Activated T-cell treated with anti-CD3 and anti-CD28 coated beads, Interleukin-2, amount 50 U/mL, for 4 hours (primary cell): ENCODE measurements around the gene SYNDIG1L. TPM values are rescaled to one million over a fixed set of nuclear protein-coding genes. Genes with fewer than 3 reads are reported as not detected.
"Not testable (repeated sequence)": the region's sequence is repeated elsewhere in the genome, so short reads cannot be mapped to it uniquely, and the experiment has no call there.

ENCODE experiments used
- ATAC-seq, 2 donors: fragments of 200-7000 bp; cut with Tn5 transposase; one replicate each; pipeline ENCODE4 v1.10.0; 2021
- DNase-seq: peaks from one replicate; pipeline ENCODE4 v3.0.0-alpha.2; 2020
- H3K27me3 Mint-ChIP-seq: one replicate; pipeline ENCODE4 v1.8.0; 2021; ENCODE audit warnings: low read depth, mixed read lengths
- H3K36me3 Mint-ChIP-seq: one replicate; pipeline ENCODE4 v1.8.0; 2022; ENCODE audit warnings: mixed read lengths; ENCODE audit not compliant: insufficient read depth
- H3K4me1 Mint-ChIP-seq: one replicate; pipeline ENCODE4 v1.8.0; 2021; ENCODE audit warnings: low read depth, mixed read lengths
- H3K4me3 Mint-ChIP-seq: one replicate; pipeline ENCODE4 v1.8.0; 2021; ENCODE audit warnings: mild to moderate bottlenecking, moderate library complexity, mixed read lengths
- H3K9me3 Mint-ChIP-seq: one replicate; pipeline ENCODE4 v1.8.0; 2021; ENCODE audit warnings: mixed read lengths
- total RNA-seq, 3 donors: library from RNA; stranded (reverse); gene quantifications; one replicate each; pipeline ENCODE4 v1.2.1, GENCODE V29; 2021

The SYNDIG1L gene
- total RNA-seq, 3 donors from 2014 or later = not detected

DNA sequence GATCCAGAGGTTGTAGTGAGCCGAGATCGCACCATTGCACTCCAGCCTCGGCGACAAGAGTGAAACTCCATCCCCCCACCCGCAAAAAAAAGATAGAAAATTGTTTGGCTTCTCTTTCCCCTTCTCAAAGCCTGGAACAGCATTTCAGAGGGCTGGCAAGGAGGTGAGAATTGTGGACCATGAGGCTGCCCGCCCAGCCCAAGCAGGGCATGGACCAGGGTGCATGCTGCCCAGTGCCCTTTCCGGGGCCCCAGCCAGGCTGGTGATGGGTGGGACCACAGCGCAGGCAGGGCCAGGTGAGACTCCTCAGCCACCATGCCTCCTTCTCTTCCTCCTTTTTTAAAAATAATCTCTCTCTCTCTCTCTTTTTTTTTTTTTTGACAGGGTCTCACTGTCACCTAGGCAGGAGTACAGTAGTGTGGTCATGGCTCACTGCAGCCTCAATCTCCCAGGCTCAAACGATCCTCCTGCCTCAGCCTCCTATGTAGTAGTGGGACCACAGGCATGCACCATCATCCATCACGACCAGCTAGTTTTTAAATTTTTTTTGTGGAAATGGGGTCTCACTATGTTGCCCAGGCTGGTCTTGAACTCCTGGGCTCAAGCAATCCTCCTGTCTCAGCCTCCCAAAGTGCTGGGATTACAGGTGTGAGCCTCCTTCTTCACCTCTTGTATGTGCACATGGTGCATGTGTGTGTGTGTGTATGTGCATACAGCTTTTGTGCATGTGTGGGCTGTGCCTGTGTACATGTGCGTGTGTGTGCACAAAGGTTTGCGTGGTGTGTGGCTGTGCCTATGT, 22.2 kb downstream of the SYNDIG1L start:
- H3K27me3 Mint-ChIP-seq = no peaks in the 10 kb centered on the region
- peaks cover 33% of the 10 kb centered on the region for H3K4me1 Mint-ChIP-seq
- no peaks in the 10 kb centered on the region for H3K9me3 Mint-ChIP-seq
- no peak for ATAC-seq
- no peak for DNase-seq
- no peak overlapping the region for H3K4me3 Mint-ChIP-seq
- no peaks in the 10 kb centered on the region for H3K36me3 Mint-ChIP-seq

DNA sequence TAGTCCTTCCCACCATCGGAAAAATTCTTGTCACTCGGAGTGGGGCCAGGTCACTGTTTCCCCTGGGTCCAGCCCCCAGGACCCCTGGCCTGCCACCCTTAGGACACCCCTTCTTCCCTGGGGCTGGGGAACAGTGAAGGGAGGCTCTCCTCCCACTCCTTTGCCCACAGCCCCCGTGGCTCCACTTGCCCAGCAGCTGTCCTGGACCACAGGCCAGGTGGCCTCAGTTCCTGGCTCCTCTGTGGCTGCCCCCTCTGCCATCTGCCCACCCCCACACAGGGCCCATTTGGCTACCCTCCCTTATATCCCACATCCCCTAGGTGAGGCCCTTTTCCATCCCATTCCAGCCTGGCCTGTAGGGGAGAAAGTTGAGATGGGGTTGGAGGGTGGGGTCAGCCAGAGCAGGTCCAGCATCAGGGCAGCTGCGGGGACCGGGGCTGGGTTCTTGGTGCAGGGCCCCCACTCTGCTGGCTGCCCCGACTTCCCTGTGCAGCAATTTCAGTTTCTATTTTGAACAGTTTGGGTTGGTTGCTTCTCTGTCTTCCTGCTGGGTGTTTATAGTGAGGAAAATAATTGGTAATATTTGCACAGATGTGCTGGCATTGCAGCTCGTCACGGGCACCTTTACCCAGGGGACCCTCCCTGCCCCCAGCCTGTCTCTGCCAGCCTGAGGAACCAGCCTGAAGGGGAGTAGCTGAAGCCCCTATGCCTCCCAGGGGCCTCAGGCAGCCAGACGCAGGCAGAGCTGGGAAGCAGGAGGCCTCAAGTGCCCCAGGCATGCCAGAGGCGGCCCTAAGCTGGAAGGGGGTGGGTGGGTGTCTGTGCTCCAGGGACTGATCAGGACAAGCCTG, 23.4 kb downstream of the SYNDIG1L start:
- ATAC-seq (no peak), DNase-seq (no peak)
- Mint-ChIP-seq H3K9me3 (no peaks in the 10 kb centered on the region), H3K4me1 (peaks cover 33% of the 10 kb centered on the region), H3K36me3 (no peaks in the 10 kb centered on the region), H3K4me3 (peak overlapping the region; percentile 36), H3K27me3 (no peaks in the 10 kb centered on the region)

DNA sequence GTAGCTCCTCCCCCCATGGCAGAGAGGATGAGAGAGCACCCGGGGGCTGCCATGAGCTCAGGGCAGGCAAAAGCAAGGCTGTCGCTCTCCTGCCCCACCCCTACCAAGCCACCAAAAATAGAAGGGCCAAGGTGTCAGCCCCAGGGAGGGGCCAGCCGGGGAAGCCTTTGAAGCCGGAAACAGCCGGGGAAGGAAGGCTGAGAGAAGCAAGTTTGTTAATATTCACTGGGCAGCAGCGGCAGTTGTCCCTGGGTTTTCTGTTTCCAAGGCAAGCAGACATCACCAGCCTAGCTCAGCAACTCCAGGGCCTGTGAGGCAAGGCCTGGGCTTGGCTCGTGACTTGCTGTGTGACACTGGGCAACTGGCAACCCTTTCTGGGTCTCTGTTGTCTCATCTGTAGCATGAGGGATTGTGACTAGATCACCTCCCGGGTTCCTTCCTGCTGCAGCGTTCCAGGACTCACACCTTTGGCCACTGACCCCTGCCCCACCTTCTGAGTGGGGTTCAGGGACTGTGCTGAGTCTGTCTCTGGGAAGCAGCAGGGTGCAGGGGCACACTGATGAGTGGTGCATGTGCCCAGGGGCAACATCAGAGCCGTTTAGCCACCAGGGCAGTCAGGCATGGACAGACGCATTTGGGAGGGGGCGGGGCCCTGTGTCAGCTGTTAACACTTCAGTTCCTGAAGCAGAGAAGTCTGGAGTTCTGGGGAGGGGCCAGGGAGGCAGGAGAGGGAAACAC, 24.3 kb downstream of the SYNDIG1L start:
- Mint-ChIP-seq H3K9me3 (no peaks in the 10 kb centered on the region), H3K36me3 (no peaks in the 10 kb centered on the region), H3K4me3 (peak overlapping the region; percentile 76), H3K4me1 (peaks cover 33% of the 10 kb centered on the region), H3K27me3 (no peaks in the 10 kb centered on the region)
- DNase-seq = peak; percentile 41
- ATAC-seq = peak; percentile 91 to 93

DNA sequence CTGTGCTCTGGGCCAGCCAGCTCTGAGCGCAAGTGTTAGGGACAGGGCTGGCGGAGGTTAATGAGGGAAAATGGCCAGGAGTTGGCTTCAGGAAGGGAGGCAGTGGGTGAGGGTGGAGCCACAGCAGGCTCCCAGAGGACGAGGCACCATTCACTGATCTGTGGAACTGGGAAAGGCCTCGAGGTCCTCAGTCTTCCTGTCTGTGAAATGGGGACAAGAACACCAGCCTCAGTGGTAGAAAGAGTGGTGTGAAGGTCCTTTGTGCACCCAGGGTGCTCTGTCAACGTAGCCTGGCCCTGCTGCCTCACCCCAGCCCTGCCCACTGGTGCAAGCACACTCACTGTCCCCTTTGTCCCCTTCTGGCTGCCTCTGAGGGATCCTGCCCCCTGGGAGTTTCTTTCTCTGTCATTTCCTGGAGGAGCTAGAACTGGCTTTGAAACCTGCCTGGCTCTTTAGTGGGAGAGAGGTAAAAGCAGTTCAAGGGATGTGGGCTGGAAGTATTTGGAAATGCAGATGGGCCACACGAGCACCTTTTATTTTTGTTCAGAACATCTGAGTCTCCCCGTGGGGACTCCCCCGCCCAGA, 25.0 kb downstream of the SYNDIG1L start:
- ATAC-seq = peak; percentile 7 to 22

DNA sequence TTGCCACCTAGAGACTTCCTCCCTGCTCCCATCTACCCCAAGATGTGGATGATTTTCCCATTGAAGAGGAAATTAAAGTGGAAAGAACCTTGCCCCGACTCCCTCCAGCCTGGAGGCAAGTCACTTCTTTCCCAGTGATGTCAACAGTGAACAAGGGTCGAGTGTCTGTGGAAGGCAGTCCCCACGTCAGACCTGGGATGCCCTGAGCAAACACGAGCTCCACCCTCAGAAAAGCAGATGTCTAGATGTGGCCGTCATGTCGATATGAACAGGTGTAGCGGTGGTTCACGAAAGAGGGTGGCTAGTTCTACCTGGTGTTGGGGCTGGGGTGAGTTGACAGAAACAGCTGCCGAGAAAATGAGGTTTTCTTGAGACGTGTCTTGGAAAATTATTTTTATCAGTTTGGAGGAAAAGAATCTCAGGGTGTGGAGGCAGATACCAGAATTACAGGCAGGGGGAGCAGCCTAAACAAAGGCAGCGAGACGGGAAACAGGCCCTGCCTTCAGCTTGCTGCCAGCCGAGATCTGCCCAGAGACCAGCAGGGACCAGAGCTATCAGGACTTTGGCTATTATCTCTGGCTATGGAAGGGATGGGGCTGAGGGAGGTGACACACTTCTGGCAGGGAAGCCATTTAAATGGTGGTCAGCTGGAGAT, 25.9 kb downstream of the SYNDIG1L start:
- H3K27me3 Mint-ChIP-seq = no peaks in the 10 kb centered on the region
- H3K4me3 Mint-ChIP-seq = no peak overlapping the region
- no peak for ATAC-seq
- H3K9me3 Mint-ChIP-seq = no peaks in the 10 kb centered on the region
- no peak for DNase-seq
- H3K36me3 Mint-ChIP-seq = no peaks in the 10 kb centered on the region
- H3K4me1 Mint-ChIP-seq = peaks cover 33% of the 10 kb centered on the region

More for the DNA sequence above, 25.0 kb downstream of the SYNDIG1L start:
- H3K9me3 Mint-ChIP-seq = no peaks in the 10 kb centered on the region
- peaks cover 33% of the 10 kb centered on the region for H3K4me1 Mint-ChIP-seq
- no peak for DNase-seq
- H3K4me3 Mint-ChIP-seq = peak overlapping the region; percentile 76
- no peaks in the 10 kb centered on the region for H3K27me3 Mint-ChIP-seq
- no peaks in the 10 kb centered on the region for H3K36me3 Mint-ChIP-seq

DNA sequence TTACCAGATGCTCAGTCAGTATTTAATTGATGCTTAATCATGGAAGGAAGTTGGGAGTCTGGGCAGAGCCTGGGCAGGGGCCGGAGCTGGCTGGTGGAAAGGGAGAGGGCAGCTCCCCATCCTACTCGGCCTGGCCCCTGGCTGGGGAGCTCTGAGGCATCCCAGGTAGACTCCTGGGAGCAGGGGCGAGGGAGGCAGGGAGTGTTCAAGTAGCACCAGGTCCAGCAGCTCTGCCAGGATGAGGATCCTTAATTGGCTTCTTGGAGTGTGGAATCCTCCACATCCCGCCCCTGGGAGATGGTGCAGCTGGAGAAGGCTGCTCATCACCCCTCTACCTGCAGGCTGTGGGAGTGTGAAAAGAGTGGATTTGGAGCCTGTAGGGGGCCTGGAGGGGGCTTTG, 30.9 kb downstream of the SYNDIG1L start:
- Mint-ChIP-seq H3K36me3 (no peaks in the 10 kb centered on the region), H3K4me1 (peaks cover 2% of the 10 kb centered on the region), H3K27me3 (peaks cover 5% of the 10 kb centered on the region), H3K9me3 (no peaks in the 10 kb centered on the region), H3K4me3 (no peak overlapping the region)
- DNase-seq (no peak), ATAC-seq (no peak)

DNA sequence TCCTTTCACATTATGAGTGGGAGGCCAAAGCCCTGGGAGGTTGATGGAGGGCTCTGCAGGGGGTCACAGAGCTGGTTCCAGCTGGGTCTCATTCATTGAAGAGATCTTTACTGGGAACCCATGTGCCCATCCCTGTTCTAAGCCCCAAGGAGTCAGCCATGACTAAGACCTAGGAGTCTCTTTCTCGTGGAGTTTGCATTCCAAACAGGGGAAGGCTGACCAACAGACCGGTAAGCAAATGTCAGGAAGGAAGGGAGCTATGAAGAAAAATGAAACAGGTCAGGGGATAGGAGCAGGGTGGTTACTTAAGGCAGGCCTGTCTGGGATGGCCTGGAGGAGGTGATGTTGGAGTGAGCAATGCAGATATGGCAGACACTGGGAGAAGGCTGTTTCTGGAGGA, 31.5 kb downstream of the SYNDIG1L start:
- DNase-seq (no peak), ATAC-seq (no peak)
- Mint-ChIP-seq H3K27me3 (peaks cover 6% of the 10 kb centered on the region), H3K36me3 (no peaks in the 10 kb centered on the region), H3K9me3 (no peaks in the 10 kb centered on the region), H3K4me1 (no peaks in the 10 kb centered on the region), H3K4me3 (no peak overlapping the region)

DNA sequence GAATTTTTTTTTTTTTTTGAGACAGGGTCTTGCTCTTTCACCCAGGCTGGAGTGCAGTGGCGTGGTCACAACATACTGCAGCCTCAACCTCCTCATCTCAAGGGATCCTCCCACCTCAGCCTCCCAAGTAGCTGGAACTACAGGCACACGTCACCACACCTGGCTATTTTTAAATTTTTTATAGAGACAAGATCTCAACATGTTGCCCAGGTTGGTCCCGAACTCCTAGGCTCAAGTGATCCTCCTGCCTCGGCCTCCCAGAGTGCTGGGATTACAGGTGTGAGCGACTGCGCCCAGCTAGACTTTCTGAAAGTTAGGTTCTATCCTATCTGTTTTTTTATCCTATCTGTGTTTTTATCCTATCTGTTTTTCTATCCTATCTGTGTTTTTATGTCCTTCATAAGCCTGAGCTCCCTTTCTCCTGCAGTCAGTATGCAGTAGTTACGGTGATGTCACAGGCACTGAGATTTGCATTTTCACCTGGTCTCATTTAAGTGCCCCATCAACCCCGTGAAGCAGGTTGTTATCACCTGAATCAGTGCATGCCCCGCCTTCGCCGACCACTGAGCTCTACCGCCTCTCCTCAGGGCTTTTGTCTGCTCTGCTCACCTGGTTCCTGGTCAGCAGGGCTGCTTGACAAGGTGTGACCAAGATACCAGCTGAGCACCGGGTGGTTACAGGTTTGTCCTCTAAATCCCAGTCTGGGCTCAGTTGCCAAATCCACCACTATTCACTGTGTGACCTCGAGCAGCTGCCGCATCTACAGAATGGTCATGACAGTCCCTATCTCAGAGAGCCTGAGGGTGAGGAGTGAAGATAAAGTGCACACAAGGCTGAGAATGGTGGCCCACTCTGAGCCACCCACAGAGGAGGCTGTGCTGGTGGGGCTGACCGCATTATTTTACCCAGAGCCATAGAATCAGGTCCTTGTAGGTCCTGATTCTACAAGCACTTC, 33.1 kb downstream of the SYNDIG1L start:
- ATAC-seq = no peak
- H3K9me3 Mint-ChIP-seq = no peaks in the 10 kb centered on the region

DNA sequence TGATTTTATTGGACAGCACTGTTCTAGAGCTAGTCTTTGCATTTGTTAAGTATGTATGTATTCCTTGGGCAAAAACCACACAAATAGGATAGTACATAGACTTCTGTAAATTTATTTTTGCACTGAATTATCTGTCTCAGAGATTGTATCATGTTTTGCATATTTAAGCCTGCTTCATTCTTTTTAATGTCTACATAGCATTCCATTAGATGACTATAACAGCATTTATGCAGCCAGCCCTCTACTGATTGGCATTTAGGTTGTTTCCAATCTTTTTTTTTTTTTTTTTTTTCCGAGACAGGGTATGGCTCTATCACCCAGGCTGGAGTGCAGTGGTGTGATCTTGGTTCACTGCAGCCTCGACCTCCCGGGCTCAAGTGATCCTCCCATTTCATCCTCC, 34.5 kb downstream of the SYNDIG1L start:
- H3K27me3 Mint-ChIP-seq = peaks cover 10% of the 10 kb centered on the region
- no peak for ATAC-seq

More for the DNA sequence above, 33.1 kb downstream of the SYNDIG1L start:
- no peak for DNase-seq
- Mint-ChIP-seq H3K36me3 (no peaks in the 10 kb centered on the region), H3K27me3 (peaks cover 10% of the 10 kb centered on the region), H3K4me1 (no peaks in the 10 kb centered on the region), H3K4me3 (no peak overlapping the region)

DNA sequence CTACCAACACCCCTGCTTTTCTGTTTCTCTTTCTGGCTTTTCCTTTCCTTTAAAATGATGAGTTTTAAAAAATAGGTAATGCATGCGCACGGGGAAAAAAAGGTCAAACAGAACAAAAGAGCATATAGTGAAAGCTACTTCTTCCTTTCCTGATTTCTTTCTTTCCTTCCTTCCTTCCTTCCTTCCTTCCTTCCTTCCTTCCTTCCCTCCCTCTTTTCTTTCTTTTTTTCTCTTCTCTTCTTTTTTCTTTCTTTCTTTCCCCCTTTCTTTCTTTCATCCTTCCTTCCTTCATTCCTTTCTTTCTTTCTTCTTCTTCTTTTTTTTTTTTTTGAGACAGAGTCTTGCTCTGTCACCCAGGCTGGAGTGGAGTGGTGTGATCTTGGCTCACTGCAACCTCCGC, 35.5 kb downstream of the SYNDIG1L start:
- not testable (repeated sequence) for H3K4me3 Mint-ChIP-seq, H3K9me3 Mint-ChIP-seq, H3K36me3 Mint-ChIP-seq, ATAC-seq, H3K4me1 Mint-ChIP-seq, DNase-seq
- peaks cover 10% of the 10 kb centered on the region for H3K27me3 Mint-ChIP-seq

More for the DNA sequence above, 34.5 kb downstream of the SYNDIG1L start:
- no peaks in the 10 kb centered on the region for H3K9me3 Mint-ChIP-seq
- no peak overlapping the region for H3K4me3 Mint-ChIP-seq
- no peaks in the 10 kb centered on the region for H3K36me3 Mint-ChIP-seq
- no peaks in the 10 kb centered on the region for H3K4me1 Mint-ChIP-seq
- no peak for DNase-seq

DNA sequence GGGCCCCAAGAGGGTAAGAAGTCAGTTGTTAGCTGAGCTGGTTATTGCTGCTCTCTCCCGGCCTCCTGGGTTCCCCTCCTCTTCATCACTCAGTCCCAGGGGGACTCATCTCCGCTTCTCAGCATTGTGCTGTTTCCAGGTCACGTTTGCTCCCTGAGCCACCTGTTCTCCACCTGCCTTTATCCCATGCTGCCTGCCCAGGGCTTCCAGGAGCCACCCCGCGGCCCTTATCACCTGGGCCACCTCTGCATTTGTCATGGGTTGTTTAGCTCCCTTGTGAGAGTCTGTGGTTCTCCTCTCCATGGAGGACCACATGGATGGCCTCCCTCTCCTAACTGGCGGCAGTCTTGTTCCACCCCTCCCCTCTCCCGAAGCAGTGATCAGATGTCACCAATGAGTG, 36.0 kb downstream of the SYNDIG1L start:
- DNase-seq (no peak), ATAC-seq (no peak)
- Mint-ChIP-seq H3K9me3 (no peaks in the 10 kb centered on the region), H3K27me3 (peaks cover 10% of the 10 kb centered on the region), H3K4me3 (no peak overlapping the region), H3K4me1 (no peaks in the 10 kb centered on the region), H3K36me3 (no peaks in the 10 kb centered on the region)

DNA sequence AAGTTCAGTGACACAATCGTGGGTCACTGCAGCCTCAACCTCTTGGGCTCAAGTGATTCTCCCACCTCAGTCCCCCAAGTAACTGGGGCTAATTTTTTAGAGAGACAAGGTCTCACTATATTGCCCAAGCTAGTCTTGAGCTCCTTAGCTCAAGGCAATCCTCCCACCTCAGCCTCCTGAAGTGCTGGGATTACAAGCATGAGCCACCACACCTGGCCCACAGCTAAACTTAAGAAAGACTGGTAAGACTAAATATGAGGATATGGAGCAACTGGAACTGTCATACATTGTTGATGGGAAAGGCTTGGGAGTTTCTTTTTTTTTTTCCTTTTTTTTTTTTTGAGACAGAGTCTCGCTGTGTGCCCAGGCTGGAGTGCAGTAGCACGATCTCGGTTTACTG, 43.8 kb downstream of the SYNDIG1L start:
- Mint-ChIP-seq H3K27me3 (peaks cover 2% of the 10 kb centered on the region), H3K4me3 (no peak overlapping the region), H3K4me1 (no peaks in the 10 kb centered on the region), H3K9me3 (no peaks in the 10 kb centered on the region), H3K36me3 (no peaks in the 10 kb centered on the region)
- ATAC-seq (no peak), DNase-seq (no peak)

DNA sequence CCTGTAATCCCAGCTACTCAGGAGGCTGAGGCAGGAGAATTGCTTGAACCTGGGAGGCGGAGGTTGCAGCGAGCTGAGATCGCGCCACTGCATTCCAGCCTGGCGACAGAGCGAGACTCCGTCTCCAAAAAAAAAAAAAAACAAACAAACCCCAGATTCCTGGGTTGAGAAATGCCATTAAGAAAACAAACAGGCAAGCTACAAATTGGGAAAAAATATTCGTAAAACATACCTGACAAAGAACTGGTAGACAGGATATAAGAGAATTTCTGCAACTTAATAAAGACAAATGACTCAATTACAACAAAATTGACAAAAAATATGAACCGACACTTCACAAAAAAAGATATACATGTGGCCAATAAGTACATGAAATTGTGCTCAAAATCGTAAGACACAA, 44.4 kb downstream of the SYNDIG1L start:
- not testable (repeated sequence) for ATAC-seq, H3K4me3 Mint-ChIP-seq, H3K27me3 Mint-ChIP-seq, DNase-seq, H3K36me3 Mint-ChIP-seq, H3K4me1 Mint-ChIP-seq, H3K9me3 Mint-ChIP-seq
